Lower leg skin (tissue), 3 donors: ENCODE measurements around the gene BAG3.

Experiments used
- CTCF ChIP-seq, 3 donors: fragments of 450-650 bp; IDR thresholded peaks; one replicate each; pipeline ENCODE4 v1.5.1; 2016; ENCODE audit warnings: antibody characterized with exemption in 3 of 3, mild to moderate bottlenecking in 3 of 3, moderate library complexity in 2 of 3
- POLR2A ChIP-seq, 2 donors: fragments of 450-650 bp; IDR thresholded peaks; one replicate each; pipeline ENCODE4 v1.6.1; 2016 to 2017; ENCODE audit warnings: antibody characterized with exemption in 2 of 2, mild to moderate bottlenecking in 1 of 2, moderate library complexity in 1 of 2

- TF ChIP-seq POLR2A (IDR thresholded peaks at IDR 0.05) (no peak), CTCF (IDR thresholded peaks at IDR 0.05) (no peak)
Observed at GRCh38 chr10:119691726-119692125, 40.5 kb downstream of the BAG3 start.
